ENCODE measurements around the gene SHISAL2A. TPM values are rescaled to one million over a fixed set of nuclear protein-coding genes. Genes with fewer than 3 reads are reported as not detected.
"Not testable (repeated sequence)": the region's sequence is repeated elsewhere in the genome, so short reads cannot be mapped to it uniquely, and the experiment has no call there.

Gene SHISAL2A
- total and polyA plus RNA-seq, 8 donors: 0.48 to 1.6 (median 0.69) TPM; not detected in 1

DNA sequence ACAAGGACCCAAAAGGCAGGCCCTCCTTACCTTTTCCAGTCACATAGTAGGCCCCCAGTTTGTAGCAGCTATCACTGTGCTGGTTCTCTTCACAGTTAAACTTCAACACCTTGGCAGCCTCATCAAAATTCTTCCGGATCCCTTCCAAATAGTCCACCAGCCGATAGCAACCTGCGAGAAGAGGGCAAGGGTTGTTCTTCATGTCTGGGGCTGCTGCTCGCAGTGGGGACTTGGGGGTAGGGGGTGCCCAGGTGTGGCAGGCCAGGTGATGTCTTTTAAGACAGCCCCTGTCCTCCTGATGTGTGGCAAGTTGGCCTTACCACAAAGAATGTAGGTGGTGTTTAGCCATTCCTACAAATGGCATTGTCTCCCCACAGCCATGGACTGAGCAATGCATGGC, 59.7 kb downstream of the SHISAL2A start:
- no peaks in the 10 kb centered on the region for H3K27me3 ChIP-seq
- peak in 1 of 4 donors; percentile 51 for DNase-seq
- no peak for ATAC-seq
- peaks cover 0 to 13% of the 10 kb centered on the region in 2 donors for H3K4me1 ChIP-seq
- TF ChIP-seq, protein P1, sequence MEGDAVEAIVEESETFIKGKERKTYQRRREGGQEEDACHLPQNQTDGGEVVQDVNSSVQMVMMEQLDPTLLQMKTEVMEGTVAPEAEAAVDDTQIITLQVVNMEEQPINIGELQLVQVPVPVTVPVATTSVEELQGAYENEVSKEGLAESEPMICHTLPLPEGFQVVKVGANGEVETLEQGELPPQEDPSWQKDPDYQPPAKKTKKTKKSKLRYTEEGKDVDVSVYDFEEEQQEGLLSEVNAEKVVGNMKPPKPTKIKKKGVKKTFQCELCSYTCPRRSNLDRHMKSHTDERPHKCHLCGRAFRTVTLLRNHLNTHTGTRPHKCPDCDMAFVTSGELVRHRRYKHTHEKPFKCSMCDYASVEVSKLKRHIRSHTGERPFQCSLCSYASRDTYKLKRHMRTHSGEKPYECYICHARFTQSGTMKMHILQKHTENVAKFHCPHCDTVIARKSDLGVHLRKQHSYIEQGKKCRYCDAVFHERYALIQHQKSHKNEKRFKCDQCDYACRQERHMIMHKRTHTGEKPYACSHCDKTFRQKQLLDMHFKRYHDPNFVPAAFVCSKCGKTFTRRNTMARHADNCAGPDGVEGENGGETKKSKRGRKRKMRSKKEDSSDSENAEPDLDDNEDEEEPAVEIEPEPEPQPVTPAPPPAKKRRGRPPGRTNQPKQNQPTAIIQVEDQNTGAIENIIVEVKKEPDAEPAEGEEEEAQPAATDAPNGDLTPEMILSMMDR (IDR thresholded peaks at IDR 0.05): no peak
- H3K9me3 ChIP-seq: no peaks in the 10 kb centered on the region
- peaks cover 0 to 53% of the 10 kb centered on the region in 2 donors for H3K36me3 ChIP-seq
- no peak overlapping the region for H3K27ac ChIP-seq
- intact Hi-C loops (cut with DNase I): no loop called here
- H3K4me3 ChIP-seq: no peak overlapping the region

DNA sequence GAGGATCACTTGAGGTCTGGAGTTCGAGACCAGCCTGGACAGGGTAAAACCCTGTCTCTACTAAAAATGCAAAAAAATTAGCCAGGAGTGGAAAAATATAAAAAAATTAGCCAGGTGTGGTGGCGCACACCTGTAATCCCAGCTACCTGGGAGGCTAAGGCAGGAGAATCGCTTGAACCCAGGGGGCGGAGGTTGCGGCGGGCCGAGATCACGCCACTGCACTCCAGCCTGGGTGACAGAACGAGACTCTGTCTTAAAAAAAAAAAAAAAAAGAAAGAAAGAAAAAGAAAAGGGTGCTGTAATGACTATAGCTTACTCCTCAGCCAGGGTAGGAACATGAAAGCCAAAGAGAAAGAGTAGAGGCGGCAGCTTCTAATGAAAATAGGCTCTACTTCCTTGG, 60.4 kb downstream of the SHISAL2A start:
- H3K4me3 ChIP-seq; H3K27ac ChIP-seq; ATAC-seq; intact Hi-C loops (cut with DNase I); H3K9me3 ChIP-seq; H3K27me3 ChIP-seq: not testable (repeated sequence)
- peak in 1 of 4 donors; percentile 3 for DNase-seq
- Histone ChIP-seq H3K4me1 (peaks cover 0 to 13% of the 10 kb centered on the region in 2 donors), H3K36me3 (peaks cover 0 to 46% of the 10 kb centered on the region in 2 donors)

DNA sequence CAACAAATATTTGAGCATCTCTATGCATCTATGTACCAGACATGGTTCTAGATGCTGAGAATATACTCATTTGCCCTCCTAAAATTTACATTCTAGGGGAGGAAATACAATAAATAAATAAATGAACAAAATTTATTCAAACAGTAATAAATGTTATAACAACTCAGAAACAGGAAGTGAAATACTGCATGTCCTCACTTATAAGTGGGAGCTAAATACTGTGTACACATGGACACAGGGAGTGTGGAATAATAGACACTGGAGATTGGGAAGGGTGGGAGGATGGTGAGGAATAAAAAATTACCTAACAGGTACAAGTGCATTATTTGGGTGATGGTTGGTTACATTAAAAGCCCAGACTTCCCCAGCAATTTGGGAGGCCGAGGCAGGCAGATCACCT, 60.9 kb downstream of the SHISAL2A start:
- TF ChIP-seq, protein P1 (IDR thresholded peaks at IDR 0.05): no peak
- H3K27me3 ChIP-seq: no peaks in the 10 kb centered on the region
- no peak for DNase-seq
- H3K4me1 ChIP-seq: peaks cover 2 to 17% of the 10 kb centered on the region in 2 donors
- intact Hi-C loops (cut with DNase I): no loop called here
- no peaks in the 10 kb centered on the region for H3K9me3 ChIP-seq
- H3K36me3 ChIP-seq: peaks cover 0 to 41% of the 10 kb centered on the region in 2 donors
- no peak overlapping the region for H3K27ac ChIP-seq
- no peak overlapping the region for H3K4me3 ChIP-seq
- ATAC-seq: no peak

DNA sequence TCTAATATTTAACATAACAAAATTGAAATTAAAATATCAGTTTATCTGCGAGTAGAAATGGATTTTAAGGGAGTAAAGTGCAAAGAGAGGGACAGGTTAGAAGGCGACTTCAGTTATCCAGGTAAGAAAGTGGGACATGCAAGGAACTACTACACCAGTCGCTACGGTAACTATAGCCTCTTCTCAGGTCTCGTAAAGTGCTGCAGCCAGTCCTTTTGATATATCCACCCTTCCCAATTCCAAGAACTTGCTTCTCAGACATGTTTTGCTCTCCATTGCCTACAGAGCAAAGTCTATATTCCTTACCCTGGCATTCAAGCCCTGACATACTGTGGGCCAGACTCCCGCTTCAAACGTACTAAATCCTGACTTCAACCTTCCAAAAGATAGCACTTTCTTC, 62.7 kb downstream of the SHISAL2A start:
- DNase-seq: no peak
- Histone ChIP-seq H3K4me3 (no peak overlapping the region), H3K27me3 (no peaks in the 10 kb centered on the region), H3K9me3 (no peaks in the 10 kb centered on the region), H3K36me3 (peaks cover 0 to 25% of the 10 kb centered on the region in 2 donors), H3K27ac (no peak overlapping the region), H3K4me1 (peaks cover 2 to 20% of the 10 kb centered on the region in 2 donors)
- TF ChIP-seq, protein P1 (IDR thresholded peaks at IDR 0.05): no peak
- ATAC-seq: no peak
- intact Hi-C loops (cut with DNase I): no loop called here

DNA sequence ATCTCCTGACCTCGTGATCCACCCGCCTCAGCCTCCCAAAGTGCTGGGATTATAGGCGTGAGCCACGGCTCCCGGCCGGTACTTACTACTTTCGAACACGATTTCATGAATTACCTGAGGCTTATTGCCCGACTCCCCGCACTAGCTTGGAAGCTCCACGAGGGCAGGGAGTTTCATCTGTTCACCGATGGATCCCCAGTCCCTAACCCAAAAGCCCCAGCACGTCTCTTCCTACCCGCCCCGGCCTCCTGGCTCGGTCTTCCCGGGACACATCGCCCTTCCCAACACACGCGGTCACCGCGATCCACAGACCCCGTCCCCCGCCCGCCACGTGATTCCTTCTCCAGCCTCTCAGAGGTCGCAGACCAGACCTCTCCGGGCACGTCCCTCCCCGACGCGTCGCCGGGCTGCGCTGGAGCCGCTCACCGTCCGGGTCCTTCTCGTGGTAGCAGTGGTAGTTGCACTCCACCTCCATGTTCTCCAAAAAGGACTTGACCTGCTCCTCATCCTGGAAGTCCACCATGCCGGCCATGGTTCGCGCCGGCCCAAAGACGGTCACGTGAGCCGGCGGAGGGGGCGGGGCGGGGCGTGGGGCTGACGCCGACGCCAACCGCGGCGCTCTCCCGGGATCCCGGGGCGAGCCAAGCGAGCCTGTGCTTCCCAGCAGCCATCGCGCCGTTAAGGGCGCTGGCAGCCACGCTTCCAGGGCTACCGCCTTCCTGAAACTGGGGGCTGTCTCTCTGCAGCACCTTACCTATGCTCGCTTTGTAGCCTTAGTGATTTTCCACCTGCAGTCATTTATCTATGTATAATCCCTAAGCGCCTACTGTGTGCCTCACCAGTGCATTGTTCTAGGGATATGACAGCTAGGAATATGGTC, 65.1 kb downstream of the SHISAL2A start, which contains the start of gene COA7:
Gene COA7 (minus strand): TSS at position 553 of the 880 bp plus-strand sequence. CDS start 21 bp downstream, at position 532.
- TF ChIP-seq, protein P1 (IDR thresholded peaks at IDR 0.05): no peak
- H3K27ac ChIP-seq: peak within 1 kb of the TSS; percentile 63 to 82
- DNase-seq: peak; percentile 77 to 97 (median 90)
- H3K4me1 ChIP-seq: peaks cover 2 to 25% of the 10 kb centered on the region in 2 donors
- no peaks in the 10 kb centered on the region for H3K27me3 ChIP-seq
- H3K9me3 ChIP-seq: no peaks in the 10 kb centered on the region
- peak within 1 kb of the TSS; percentile 83 to 85 for H3K4me3 ChIP-seq
- peaks cover 0 to 1% of the 10 kb centered on the region in 2 donors for H3K36me3 ChIP-seq
- ATAC-seq: peak; percentile 89
- intact Hi-C loops (cut with DNase I): no loop called here
